CD4-positive, alpha-beta T cell treated with Interferon alpha-2 for 1 hour (primary cell): ENCODE data around the gene PSEN2.

ENCODE experiments used
- DNase-seq, 2 donors: peaks; one replicate each; pipeline ENCODE4 v3.0.0-alpha.2; 2020 to 2022

Gene PSEN2

GRCh38 chr1:226888021-226888420, 17.6 kb downstream of the PSEN2 start:
- DNase-seq: no peak

- DNase-seq: no peak
Measured at GRCh38 chr1:226888816-226889215, 18.4 kb downstream of the PSEN2 start.

GRCh38 chr1:226889616-226890330, 19.4 kb downstream of the PSEN2 start:
- DNase-seq: no peak

- DNase-seq: no peak
Measured at GRCh38 chr1:226890331-226891108, 20.1 kb downstream of the PSEN2 start.

- DNase-seq: no peak
Measured at GRCh38 chr1:226891346-226891745, 20.9 kb downstream of the PSEN2 start.

- no peak for DNase-seq
Measured at GRCh38 chr1:226891846-226892523, 21.6 kb downstream of the PSEN2 start.

- no peak for DNase-seq
Measured at GRCh38 chr1:226892524-226892875, 22.1 kb downstream of the PSEN2 start.

GRCh38 chr1:226893936-226894335, 23.5 kb downstream of the PSEN2 start:
- no peak for DNase-seq

- no peak for DNase-seq
Measured at GRCh38 chr1:226894826-226895225, 24.4 kb downstream of the PSEN2 start.

- DNase-seq: no peak
Measured at GRCh38 chr1:226895644-226896043, 25.2 kb downstream of the PSEN2 start.

- DNase-seq: no peak
Measured at GRCh38 chr1:226898246-226898645, 27.8 kb downstream of the PSEN2 start.

- DNase-seq: no peak
Measured at GRCh38 chr1:226901421-226901820, 31.0 kb downstream of the PSEN2 start.

- no peak for DNase-seq
Measured at GRCh38 chr1:226902601-226903000, 32.2 kb downstream of the PSEN2 start.

GRCh38 chr1:226903819-226904716, 33.7 kb downstream of the PSEN2 start:
- DNase-seq: no peak

GRCh38 chr1:226904772-226905171, 34.4 kb downstream of the PSEN2 start:
- no peak for DNase-seq

GRCh38 chr1:226908419-226908818, 38.0 kb downstream of the PSEN2 start:
- no peak for DNase-seq

GRCh38 chr1:226908913-226909312, 38.5 kb downstream of the PSEN2 start:
- DNase-seq: no peak

GRCh38 chr1:226912587-226913176, 42.3 kb downstream of the PSEN2 start:
- peak; percentile 39 to 40 for DNase-seq

- no peak for DNase-seq
Measured at GRCh38 chr1:226915672-226915995, 45.2 kb downstream of the PSEN2 start.

GRCh38 chr1:226916497-226916896, 46.1 kb downstream of the PSEN2 start:
- DNase-seq: no peak

- no peak for DNase-seq
Measured at GRCh38 chr1:226919587-226919986, 49.2 kb downstream of the PSEN2 start.

GRCh38 chr1:226919995-226920394, 49.6 kb downstream of the PSEN2 start:
- no peak for DNase-seq

GRCh38 chr1:226920446-226920894, 50.1 kb downstream of the PSEN2 start:
- DNase-seq: no peak
